Measurements from ENCODE around the gene FANCB. TPM values are rescaled to one million over a fixed set of nuclear protein-coding genes. Genes with fewer than 3 reads are reported as not detected.

FANCB gene
- total and polyA plus RNA-seq, 2 of the 13 experiments (the other 11 are each of a cell fraction or from before 2014, with no cell fraction given): 1.0 to 5.8 TPM

DNA sequence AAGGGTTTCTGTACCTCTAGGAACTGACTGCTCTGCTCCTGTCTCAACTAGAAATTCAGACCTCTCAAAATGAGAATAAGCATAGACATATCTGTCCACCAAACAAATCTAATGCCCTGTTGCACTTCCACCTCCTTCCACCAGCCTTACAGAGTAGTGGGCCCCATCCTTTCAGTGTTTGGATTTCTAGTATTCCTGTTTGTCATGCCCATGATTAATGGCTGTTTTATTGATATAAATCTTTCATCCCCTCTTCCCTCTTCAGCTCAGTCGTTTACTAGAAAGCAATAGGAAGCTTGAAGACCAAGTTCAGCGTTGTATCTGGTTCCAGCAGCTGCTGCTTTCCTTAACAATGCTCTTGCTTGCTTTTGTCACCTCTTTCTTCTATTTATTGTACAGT, 46.5 kb upstream of the FANCB start:
- WGBS (ENCODE audit: low lambda C conversion rate): 92% methylated on average over 2 of the region's 2 CpGs
- Histone ChIP-seq H3K36me3 (replicated peaks in 1 of 2; ENCODE audit: control insufficient read depth in 1 of 2, insufficient read depth in 2 of 2, low read length in 2 of 2) (peaks cover 2 to 11% of the 10 kb centered on the region in 2 experiments; a peak in 3 of 5 replicates), H3K79me2 (ENCODE audit: insufficient read depth, low read length) (no peaks in the 10 kb centered on the region), H3K4me3 (replicated peaks in 1 of 3; ENCODE audit: insufficient read depth in 1 of 3, low read depth in 2 of 3, low read length in 3 of 3) (no peak overlapping the region), H3K4me2 (ENCODE audit: low read depth, low read length) (no peak overlapping the region), H2AFZ (ENCODE audit: low read length) (no peak overlapping the region), H4K20me1 (ENCODE audit: insufficient read depth, low read length) (no peaks in the 10 kb centered on the region), H3K9ac (ENCODE audit: insufficient read depth, low read depth, low read length) (no peak overlapping the region), H3K4me1 (ENCODE audit: insufficient read depth, low read length) (no peaks in the 10 kb centered on the region), H3K27me3 (ENCODE audit: control insufficient read depth in 1 of 2, insufficient read depth in 2 of 2, low read length in 2 of 2) (no peaks in the 10 kb centered on the region), H3K27ac (ENCODE audit: extremely low read length, insufficient read depth, low read length) (no peak overlapping the region), H3K9me3 (ENCODE audit: low read length) (no peaks in the 10 kb centered on the region)
- FAIRE-seq (no peak), ATAC-seq (no peak), DNase-seq (ENCODE audit: low spot score) (no peak)
- intact Hi-C loops (cut with micrococcal nuclease; ENCODE audit: unreplicated experiment) (no loop called here), in situ Hi-C loops (cut with HindIII; ENCODE audit: extremely low pct_ligation_motif_present, low pct_unique_long_range_greater_than_20kb) (no loop called here)
- POLR2A ChIA-PET: no interaction called here
- TF ChIP-seq MED13 (CRISPR knock-in tag; IDR thresholded peaks at IDR 0.05): no peak
- TF ChIP-seq, protein P1, sequence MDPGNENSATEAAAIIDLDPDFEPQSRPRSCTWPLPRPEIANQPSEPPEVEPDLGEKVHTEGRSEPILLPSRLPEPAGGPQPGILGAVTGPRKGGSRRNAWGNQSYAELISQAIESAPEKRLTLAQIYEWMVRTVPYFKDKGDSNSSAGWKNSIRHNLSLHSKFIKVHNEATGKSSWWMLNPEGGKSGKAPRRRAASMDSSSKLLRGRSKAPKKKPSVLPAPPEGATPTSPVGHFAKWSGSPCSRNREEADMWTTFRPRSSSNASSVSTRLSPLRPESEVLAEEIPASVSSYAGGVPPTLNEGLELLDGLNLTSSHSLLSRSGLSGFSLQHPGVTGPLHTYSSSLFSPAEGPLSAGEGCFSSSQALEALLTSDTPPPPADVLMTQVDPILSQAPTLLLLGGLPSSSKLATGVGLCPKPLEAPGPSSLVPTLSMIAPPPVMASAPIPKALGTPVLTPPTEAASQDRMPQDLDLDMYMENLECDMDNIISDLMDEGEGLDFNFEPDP (CRISPR knock-in tag; conservative IDR thresholded peaks at IDR 0.05): no peak
- TF ChIP-seq PAWR (CRISPR knock-in tag; IDR thresholded peaks at IDR 0.05; ENCODE audit: borderline replicate concordance): no peak
- TF ChIP-seq, protein P2, sequence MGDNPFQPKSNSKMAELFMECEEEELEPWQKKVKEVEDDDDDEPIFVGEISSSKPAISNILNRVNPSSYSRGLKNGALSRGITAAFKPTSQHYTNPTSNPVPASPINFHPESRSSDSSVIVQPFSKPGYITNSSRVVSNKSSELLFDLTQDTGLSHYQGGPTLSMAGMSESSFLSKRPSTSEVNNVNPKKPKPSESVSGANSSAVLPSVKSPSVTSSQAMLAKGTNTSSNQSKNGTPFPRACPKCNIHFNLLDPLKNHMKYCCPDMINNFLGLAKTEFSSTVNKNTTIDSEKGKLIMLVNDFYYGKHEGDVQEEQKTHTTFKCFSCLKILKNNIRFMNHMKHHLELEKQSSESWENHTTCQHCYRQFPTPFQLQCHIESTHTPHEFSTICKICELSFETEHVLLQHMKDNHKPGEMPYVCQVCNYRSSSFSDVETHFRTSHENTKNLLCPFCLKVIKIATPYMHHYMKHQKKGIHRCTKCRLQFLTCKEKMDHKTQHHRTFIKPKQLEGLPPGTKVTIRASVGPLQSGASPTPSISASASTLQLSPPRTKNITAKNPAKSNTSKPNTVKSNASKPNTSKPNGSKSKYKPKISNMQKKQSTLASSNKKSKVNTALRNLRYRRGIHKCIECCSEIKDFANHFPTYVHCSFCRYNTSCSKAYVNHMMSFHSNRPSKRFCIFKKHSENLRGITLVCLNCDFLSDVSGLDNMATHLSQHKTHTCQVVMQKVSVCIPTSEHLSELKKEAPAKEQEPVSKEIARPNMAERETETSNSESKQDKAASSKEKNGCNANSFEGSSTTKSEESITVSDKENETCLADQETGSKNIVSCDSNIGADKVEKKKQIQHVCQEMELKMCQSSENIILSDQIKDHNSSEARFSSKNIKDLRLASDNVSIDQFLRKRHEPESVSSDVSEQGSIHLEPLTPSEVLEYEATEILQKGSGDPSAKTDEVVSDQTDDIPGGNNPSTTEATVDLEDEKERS (CRISPR knock-in tag; IDR thresholded peaks at IDR 0.05): no peak
- no peak for TF ChIP-seq SUZ12 (IDR thresholded peaks at IDR 0.05; ENCODE audit: low read depth, low read length)
- TF ChIP-seq REPIN1 (CRISPR knock-in tag; IDR thresholded peaks at IDR 0.05; ENCODE audit: borderline replicate concordance, low read depth): no peak
- no peak for TF ChIP-seq TOE1 (CRISPR knock-in tag; IDR thresholded peaks at IDR 0.05)
- no TSS peak for BruUV-seq (replicated peaks)
- CTCF ChIA-PET (ENCODE audit: low intra/inter-chr PET ratio, low total read pairs): no interaction called here
